Measurements from ENCODE around the gene MOCS1. TPM values are rescaled to one million over a fixed set of nuclear protein-coding genes. Genes with fewer than 3 reads are reported as not detected.

Gene MOCS1
- total RNA-seq, 4 donors from 2014 or later, result 23.4 to 39.8 (median 33.1) TPM

DNA sequence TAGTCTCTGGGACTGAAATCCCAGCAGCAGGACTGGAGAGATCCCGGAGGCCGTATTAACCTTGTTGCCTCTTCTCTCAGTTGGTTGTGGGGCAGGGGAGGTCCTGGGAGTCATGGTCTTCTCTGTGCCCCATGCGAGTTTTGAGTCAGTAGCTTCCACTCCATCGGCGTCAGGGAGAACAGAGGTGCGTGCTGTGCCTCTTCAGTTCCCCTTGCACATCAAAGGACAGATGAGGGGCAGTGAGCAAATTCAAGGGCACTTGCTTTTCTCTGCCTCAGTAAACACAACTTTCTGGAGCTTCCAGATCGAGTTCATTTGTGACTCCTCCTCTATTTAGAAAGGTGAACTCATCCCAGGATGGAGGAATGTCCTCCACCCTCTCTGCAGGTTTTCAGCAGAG, 48.6 kb downstream of the MOCS1 start:
- DNase-seq, result peak; percentile 74 to 82
- intact Hi-C loops (cut with DNase I), result no loop called here
- Histone ChIP-seq H3K9me3 (no peaks in the 10 kb centered on the region), H3K27me3 (no peaks in the 10 kb centered on the region), H3K36me3 (no peaks in the 10 kb centered on the region), H3K4me1 (peaks cover 14 to 48% of the 10 kb centered on the region in 2 donors), H3K27ac (peak overlapping the region; percentile 44 to 63 (median 61)), H3K4me3 (replicated peaks in 1 of 3) (no peak overlapping the region)
- no peak for TF ChIP-seq POLR2A (IDR thresholded peaks at IDR 0.05)
- TF ChIP-seq, protein P1, sequence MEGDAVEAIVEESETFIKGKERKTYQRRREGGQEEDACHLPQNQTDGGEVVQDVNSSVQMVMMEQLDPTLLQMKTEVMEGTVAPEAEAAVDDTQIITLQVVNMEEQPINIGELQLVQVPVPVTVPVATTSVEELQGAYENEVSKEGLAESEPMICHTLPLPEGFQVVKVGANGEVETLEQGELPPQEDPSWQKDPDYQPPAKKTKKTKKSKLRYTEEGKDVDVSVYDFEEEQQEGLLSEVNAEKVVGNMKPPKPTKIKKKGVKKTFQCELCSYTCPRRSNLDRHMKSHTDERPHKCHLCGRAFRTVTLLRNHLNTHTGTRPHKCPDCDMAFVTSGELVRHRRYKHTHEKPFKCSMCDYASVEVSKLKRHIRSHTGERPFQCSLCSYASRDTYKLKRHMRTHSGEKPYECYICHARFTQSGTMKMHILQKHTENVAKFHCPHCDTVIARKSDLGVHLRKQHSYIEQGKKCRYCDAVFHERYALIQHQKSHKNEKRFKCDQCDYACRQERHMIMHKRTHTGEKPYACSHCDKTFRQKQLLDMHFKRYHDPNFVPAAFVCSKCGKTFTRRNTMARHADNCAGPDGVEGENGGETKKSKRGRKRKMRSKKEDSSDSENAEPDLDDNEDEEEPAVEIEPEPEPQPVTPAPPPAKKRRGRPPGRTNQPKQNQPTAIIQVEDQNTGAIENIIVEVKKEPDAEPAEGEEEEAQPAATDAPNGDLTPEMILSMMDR (IDR thresholded peaks at IDR 0.05), result no peak
- WGBS, 2 donors, result 36 to 45% methylated on average over 7 of the region's 7 CpGs

DNA sequence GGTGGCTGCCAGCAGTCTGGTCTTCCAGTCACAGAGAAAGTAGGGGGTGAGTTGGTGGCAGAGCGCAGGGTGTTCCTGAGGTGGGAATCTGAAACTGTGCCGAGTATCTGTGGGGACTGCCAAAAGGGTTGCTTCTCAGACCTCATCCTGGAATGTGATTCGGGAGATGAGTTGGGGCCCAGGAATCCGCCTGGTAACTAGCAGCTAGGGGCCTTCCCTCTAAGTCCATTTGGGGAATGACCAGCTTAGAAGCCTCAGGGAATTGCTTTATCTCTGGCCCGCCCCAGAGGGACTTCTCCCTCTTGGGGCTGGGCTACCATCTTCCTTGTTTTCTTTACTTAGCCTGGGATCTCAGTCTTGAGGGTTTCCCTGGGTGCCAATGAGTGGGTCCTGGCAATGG, 49.6 kb downstream of the MOCS1 start:
- Histone ChIP-seq H3K27ac (peak overlapping the region in 2 of 3 donors; percentile 61 to 63), H3K27me3 (no peaks in the 10 kb centered on the region), H3K4me3 (replicated peaks in 1 of 3) (no peak overlapping the region), H3K36me3 (no peaks in the 10 kb centered on the region), H3K4me1 (peaks cover 14 to 48% of the 10 kb centered on the region in 2 donors), H3K9me3 (no peaks in the 10 kb centered on the region)
- intact Hi-C loops (cut with DNase I), result no loop called here
- DNase-seq, result no peak
- WGBS, 2 donors, result 89 to 90% methylated on average over 5 of the region's 5 CpGs
- TF ChIP-seq, protein P1 (IDR thresholded peaks at IDR 0.05), result no peak
- no peak for TF ChIP-seq POLR2A (IDR thresholded peaks at IDR 0.05)

DNA sequence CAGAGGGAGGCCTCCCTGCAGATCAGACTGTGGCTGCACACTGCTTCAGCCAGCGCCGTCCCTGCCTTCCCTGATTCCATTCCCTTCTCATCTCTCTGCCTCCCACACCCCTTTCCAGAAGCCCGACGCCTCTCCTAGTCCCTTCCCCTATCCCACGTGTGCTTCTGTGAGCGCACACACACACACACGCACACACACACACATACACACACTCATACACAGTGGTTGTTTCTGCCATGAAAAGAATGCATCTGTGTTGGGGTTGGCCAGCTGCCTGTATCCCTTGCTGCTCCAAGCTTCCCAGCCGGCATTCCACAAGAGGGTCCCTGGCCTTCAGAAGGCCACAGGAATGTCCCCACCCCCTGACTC, 51.7 kb downstream of the MOCS1 start:
- peaks cover 14 to 48% of the 10 kb centered on the region in 2 donors for H3K4me1 ChIP-seq
- H3K27ac ChIP-seq, result peak overlapping the region in 2 of 3 donors; percentile 46 to 58
- H3K27me3 ChIP-seq, result no peaks in the 10 kb centered on the region
- 17 to 24% methylated on average over 8 of the region's 8 CpGs for WGBS, 2 donors
- peak; percentile 62 to 72 for DNase-seq
- TF ChIP-seq POLR2A (IDR thresholded peaks at IDR 0.05), result no peak
- TF ChIP-seq, protein P1 (IDR thresholded peaks at IDR 0.05), result no peak
- H3K4me3 ChIP-seq (replicated peaks in 1 of 3), result no peak overlapping the region
- H3K36me3 ChIP-seq, result peaks cover 0 to 3% of the 10 kb centered on the region in 2 donors
- intact Hi-C loops (cut with DNase I), result no loop called here
- no peaks in the 10 kb centered on the region for H3K9me3 ChIP-seq

DNA sequence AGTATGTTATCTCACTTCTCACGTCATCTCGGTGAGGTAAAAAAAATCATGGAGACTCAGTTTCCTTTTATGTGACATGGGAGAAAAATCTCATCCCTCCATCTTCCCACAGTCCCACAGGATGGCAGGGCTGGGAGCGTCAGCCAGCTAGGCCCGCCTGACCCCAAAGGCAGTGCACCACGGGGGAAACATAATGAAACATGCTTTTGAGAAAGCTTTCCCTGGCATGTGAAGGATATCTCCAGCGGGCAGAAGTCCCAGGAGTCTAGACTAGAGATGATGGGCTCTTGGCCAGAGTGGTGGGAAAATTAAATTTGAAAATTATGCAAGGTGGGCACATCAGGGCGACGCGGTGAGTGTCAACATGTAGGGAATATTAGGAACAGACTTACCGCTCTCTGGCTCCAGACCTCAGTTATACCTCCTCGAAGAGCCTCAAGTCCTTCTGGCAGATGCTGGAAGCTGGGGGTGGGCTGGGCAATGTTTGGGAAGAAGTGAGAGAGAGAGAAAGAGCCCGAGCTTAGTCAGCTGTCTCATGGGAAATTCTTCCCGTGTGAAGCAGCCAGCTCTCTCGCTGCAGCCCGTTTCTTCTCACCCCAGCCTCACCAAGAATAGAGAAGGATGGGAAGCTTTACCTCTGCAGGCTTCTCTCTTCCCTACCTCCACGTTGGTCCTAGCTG, 52.3 kb downstream of the MOCS1 start:
- TF ChIP-seq, protein P1 (IDR thresholded peaks at IDR 0.05), result no peak
- no peak for TF ChIP-seq POLR2A (IDR thresholded peaks at IDR 0.05)
- intact Hi-C loops (cut with DNase I), result no loop called here
- Histone ChIP-seq H3K27me3 (no peaks in the 10 kb centered on the region), H3K4me3 (replicated peaks in 1 of 3) (no peak overlapping the region), H3K27ac (peak overlapping the region in 2 of 3 donors; percentile 46 to 58), H3K36me3 (peaks cover 0 to 3% of the 10 kb centered on the region in 2 donors), H3K9me3 (no peaks in the 10 kb centered on the region), H3K4me1 (peaks cover 14 to 48% of the 10 kb centered on the region in 2 donors)
- DNase-seq, result no peak
- 61 to 62% methylated on average over 16 of the region's 16 CpGs for WGBS, 2 donors

DNA sequence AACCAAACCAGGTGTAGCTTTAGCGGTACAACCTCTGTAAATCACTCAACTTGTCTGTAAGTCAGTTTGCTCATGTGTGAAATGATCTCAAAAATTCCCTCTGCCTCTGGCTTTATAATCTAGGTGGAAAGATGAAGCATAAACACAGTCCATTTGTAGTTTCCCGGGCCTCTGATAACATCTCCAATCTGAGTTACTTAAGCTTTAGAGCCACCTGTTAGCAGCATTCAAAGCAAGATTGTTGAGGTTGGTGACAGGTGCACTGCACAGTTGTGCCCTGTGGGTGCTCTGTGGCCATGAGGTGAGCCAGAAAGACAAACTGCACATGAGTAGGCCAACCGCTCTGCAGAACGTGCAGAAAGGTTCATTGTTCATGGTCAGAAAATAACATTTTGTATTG, 53.7 kb downstream of the MOCS1 start:
- H3K4me3 ChIP-seq (replicated peaks in 1 of 3), result no peak overlapping the region
- no peaks in the 10 kb centered on the region for H3K27me3 ChIP-seq
- H3K9me3 ChIP-seq, result no peaks in the 10 kb centered on the region
- H3K4me1 ChIP-seq, result peaks cover 10 to 45% of the 10 kb centered on the region in 2 donors
- no peak for DNase-seq
- intact Hi-C loops (cut with DNase I), result no loop called here
- TF ChIP-seq, protein P1 (IDR thresholded peaks at IDR 0.05), result no peak
- no peak for TF ChIP-seq POLR2A (IDR thresholded peaks at IDR 0.05)
- WGBS, 2 donors, result 63 to 71% methylated on average over 4 of the region's 4 CpGs
- H3K27ac ChIP-seq, result no peak overlapping the region
- H3K36me3 ChIP-seq, result peaks cover 2 to 3% of the 10 kb centered on the region in 2 donors

Data from thyroid gland (tissue), 4 donors.